ENCODE measurements around the gene AP2A2.

The AP2A2 gene

GRCh38 chr11:925496-926301, at the start of gene AP2A2:
Gene AP2A2 (plus strand): TSS chr11:925870. CDS start chr11:926022, 152 bp downstream.
- ATAC-seq (peak; percentile 75), DNase-seq (peak; percentile 96)

- ATAC-seq (no peak), DNase-seq (no peak)
Observed at GRCh38 chr11:876545-876944, 49.1 kb upstream of the AP2A2 start.

GRCh38 chr11:877565-877964, 48.1 kb upstream of the AP2A2 start:
- ATAC-seq (peak; percentile 26), DNase-seq (peak; percentile 37)

- DNase-seq (no peak), ATAC-seq (no peak)
Observed at GRCh38 chr11:880447-880846, 45.2 kb upstream of the AP2A2 start.

- ATAC-seq (no peak), DNase-seq (no peak)
Observed at GRCh38 chr11:882596-882995, 43.1 kb upstream of the AP2A2 start.

- DNase-seq, result no peak
- no peak for ATAC-seq
Observed at GRCh38 chr11:883527-883926, 42.1 kb upstream of the AP2A2 start.

- DNase-seq (no peak), ATAC-seq (no peak)
Observed at GRCh38 chr11:884578-885070, 41.0 kb upstream of the AP2A2 start.

- ATAC-seq (no peak), DNase-seq (no peak)
Observed at GRCh38 chr11:886568-886967, 39.1 kb upstream of the AP2A2 start.

- ATAC-seq, result no peak
- no peak for DNase-seq
Observed at GRCh38 chr11:887589-887988, 38.1 kb upstream of the AP2A2 start.

- ATAC-seq (no peak), DNase-seq (no peak)
Observed at GRCh38 chr11:888310-889212, 37.1 kb upstream of the AP2A2 start.

- ATAC-seq, result no peak
- no peak for DNase-seq
Observed at GRCh38 chr11:889257-889656, 36.4 kb upstream of the AP2A2 start.

GRCh38 chr11:889687-890475, 35.8 kb upstream of the AP2A2 start:
- DNase-seq (no peak), ATAC-seq (no peak)

GRCh38 chr11:890794-891540, 34.7 kb upstream of the AP2A2 start:
- ATAC-seq (no peak), DNase-seq (no peak)

- DNase-seq, result no peak
- ATAC-seq, result no peak
Observed at GRCh38 chr11:893008-893654, 32.5 kb upstream of the AP2A2 start.

GRCh38 chr11:894575-895201, 31.0 kb upstream of the AP2A2 start:
- DNase-seq, result no peak
- peak; percentile 4 for ATAC-seq

GRCh38 chr11:895331-896110, 30.1 kb upstream of the AP2A2 start:
- no peak for ATAC-seq

GRCh38 chr11:897253-898142, 28.2 kb upstream of the AP2A2 start:
- ATAC-seq (no peak), DNase-seq (no peak)

More at GRCh38 chr11:895331-896110, 30.1 kb upstream of the AP2A2 start:
- no peak for DNase-seq

- ATAC-seq, result no peak
- DNase-seq, result no peak
Observed at GRCh38 chr11:898143-898511, 27.5 kb upstream of the AP2A2 start.

All from stimulated activated naive CD8-positive, alpha-beta T cell treated with anti-CD3 and anti-CD28 coated beads, Interleukin-15, Interleukin-2, amounts not matched to agents 100 U/mL and 50 U/mL, for 24 hours (primary cell).